ENCODE results near the gene BNIP5.

The BNIP5 gene

GRCh38 chr6:36380166-36380565 is 43.5 kb upstream of the BNIP5 start:
- no peak for DNase-seq (ENCODE audit: low spot score)
- no peak overlapping the region for H3K27ac ChIP-seq (ENCODE audit: poor library complexity, severe bottlenecking)
- H3K9me3 ChIP-seq (ENCODE audit: severe bottlenecking), result no peaks in the 10 kb centered on the region
- no peaks in the 10 kb centered on the region for H3K27me3 ChIP-seq (ENCODE audit: insufficient read depth, poor library complexity, severe bottlenecking)
- no peak overlapping the region for H3K4me3 ChIP-seq (ENCODE audit: severe bottlenecking)
- ATAC-seq (ENCODE audit: low read depth), result no peak
- no peaks in the 10 kb centered on the region for H3K36me3 ChIP-seq (ENCODE audit: low read depth)
- TF ChIP-seq CTCF (IDR thresholded peaks at IDR 0.05; ENCODE audit: poor library complexity, severe bottlenecking), result no peak
- H3K4me1 ChIP-seq (ENCODE audit: insufficient read depth, poor library complexity, severe bottlenecking), result no peaks in the 10 kb centered on the region

GRCh38 chr6:36378936-36379335 is 42.2 kb upstream of the BNIP5 start:
- Histone ChIP-seq H3K27me3 (ENCODE audit: insufficient read depth, poor library complexity, severe bottlenecking) (no peaks in the 10 kb centered on the region), H3K4me3 (ENCODE audit: severe bottlenecking) (no peak overlapping the region), H3K36me3 (ENCODE audit: low read depth) (no peaks in the 10 kb centered on the region), H3K9me3 (ENCODE audit: severe bottlenecking) (no peaks in the 10 kb centered on the region), H3K27ac (ENCODE audit: poor library complexity, severe bottlenecking) (no peak overlapping the region), H3K4me1 (ENCODE audit: insufficient read depth, poor library complexity, severe bottlenecking) (no peaks in the 10 kb centered on the region)
- TF ChIP-seq CTCF (IDR thresholded peaks at IDR 0.05; ENCODE audit: poor library complexity, severe bottlenecking), result no peak
- DNase-seq (ENCODE audit: low spot score), result no peak
- no peak for ATAC-seq (ENCODE audit: low read depth)

- Histone ChIP-seq H3K4me1 (ENCODE audit: insufficient read depth, poor library complexity, severe bottlenecking) (no peaks in the 10 kb centered on the region), H3K27me3 (ENCODE audit: insufficient read depth, poor library complexity, severe bottlenecking) (no peaks in the 10 kb centered on the region), H3K4me3 (ENCODE audit: severe bottlenecking) (no peak overlapping the region), H3K9me3 (ENCODE audit: severe bottlenecking) (no peaks in the 10 kb centered on the region), H3K27ac (ENCODE audit: poor library complexity, severe bottlenecking) (no peak overlapping the region), H3K36me3 (ENCODE audit: low read depth) (no peaks in the 10 kb centered on the region)
- no peak for TF ChIP-seq CTCF (IDR thresholded peaks at IDR 0.05; ENCODE audit: poor library complexity, severe bottlenecking)
- ATAC-seq (ENCODE audit: low read depth) (no peak), DNase-seq (ENCODE audit: low spot score) (no peak)
Measured at GRCh38 chr6:36378243-36378920, 41.7 kb upstream of the BNIP5 start.

GRCh38 chr6:36377594-36377993 is 40.9 kb upstream of the BNIP5 start:
- H3K4me1 ChIP-seq (ENCODE audit: insufficient read depth, poor library complexity, severe bottlenecking), result no peaks in the 10 kb centered on the region
- no peak overlapping the region for H3K27ac ChIP-seq (ENCODE audit: poor library complexity, severe bottlenecking)
- H3K9me3 ChIP-seq (ENCODE audit: severe bottlenecking), result no peaks in the 10 kb centered on the region
- H3K4me3 ChIP-seq (ENCODE audit: severe bottlenecking), result no peak overlapping the region
- TF ChIP-seq CTCF (IDR thresholded peaks at IDR 0.05; ENCODE audit: poor library complexity, severe bottlenecking), result no peak
- H3K27me3 ChIP-seq (ENCODE audit: insufficient read depth, poor library complexity, severe bottlenecking), result no peaks in the 10 kb centered on the region
- DNase-seq (ENCODE audit: low spot score) (no peak), ATAC-seq (ENCODE audit: low read depth) (no peak)
- no peaks in the 10 kb centered on the region for H3K36me3 ChIP-seq (ENCODE audit: low read depth)

- TF ChIP-seq CTCF (IDR thresholded peaks at IDR 0.05; ENCODE audit: poor library complexity, severe bottlenecking), result no peak
- Histone ChIP-seq H3K4me1 (ENCODE audit: insufficient read depth, poor library complexity, severe bottlenecking) (no peaks in the 10 kb centered on the region), H3K36me3 (ENCODE audit: low read depth) (no peaks in the 10 kb centered on the region), H3K4me3 (ENCODE audit: severe bottlenecking) (no peak overlapping the region), H3K27ac (ENCODE audit: poor library complexity, severe bottlenecking) (no peak overlapping the region), H3K9me3 (ENCODE audit: severe bottlenecking) (no peaks in the 10 kb centered on the region), H3K27me3 (ENCODE audit: insufficient read depth, poor library complexity, severe bottlenecking) (no peaks in the 10 kb centered on the region)
- ATAC-seq (ENCODE audit: low read depth) (no peak), DNase-seq (ENCODE audit: low spot score) (no peak)
Measured at GRCh38 chr6:36376742-36377141, 40.1 kb upstream of the BNIP5 start.

Data from RWPE2 (cell line).